Measurements from ENCODE around the gene FAM20A.

The FAM20A gene

DNA sequence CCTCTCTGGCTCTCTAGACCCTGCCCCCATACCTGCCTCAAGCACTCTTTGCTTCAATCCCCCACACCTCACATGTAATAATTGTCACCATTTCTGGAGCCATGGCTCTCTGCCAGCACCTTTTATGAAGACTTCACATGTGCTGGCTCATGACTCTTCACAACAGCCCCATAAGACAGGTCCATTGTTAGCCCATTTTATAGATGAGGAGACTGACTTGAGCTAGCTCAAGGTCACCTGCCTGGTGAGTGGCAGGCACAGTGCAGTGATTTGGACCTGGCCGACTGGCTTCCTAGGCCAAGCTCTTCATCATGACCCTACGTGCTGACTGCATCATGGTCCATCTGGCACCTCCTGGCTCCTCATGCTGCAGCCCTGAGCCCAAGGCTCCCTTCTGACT, 25.0 kb downstream of the FAM20A start:
- H3K4me3 ChIP-seq (ENCODE audit: low read depth, low read length), result no peak overlapping the region
- DNase-seq, result no peak
- no peaks in the 10 kb centered on the region for H3K9me3 ChIP-seq (ENCODE audit: severe bottlenecking)
- no peaks in the 10 kb centered on the region for H3K36me3 ChIP-seq
- H3K27me3 ChIP-seq (ENCODE audit: insufficient read depth, low read depth, severe bottlenecking), result no peaks in the 10 kb centered on the region
- H3K27ac ChIP-seq, result no peak overlapping the region
- TF ChIP-seq, protein P1, sequence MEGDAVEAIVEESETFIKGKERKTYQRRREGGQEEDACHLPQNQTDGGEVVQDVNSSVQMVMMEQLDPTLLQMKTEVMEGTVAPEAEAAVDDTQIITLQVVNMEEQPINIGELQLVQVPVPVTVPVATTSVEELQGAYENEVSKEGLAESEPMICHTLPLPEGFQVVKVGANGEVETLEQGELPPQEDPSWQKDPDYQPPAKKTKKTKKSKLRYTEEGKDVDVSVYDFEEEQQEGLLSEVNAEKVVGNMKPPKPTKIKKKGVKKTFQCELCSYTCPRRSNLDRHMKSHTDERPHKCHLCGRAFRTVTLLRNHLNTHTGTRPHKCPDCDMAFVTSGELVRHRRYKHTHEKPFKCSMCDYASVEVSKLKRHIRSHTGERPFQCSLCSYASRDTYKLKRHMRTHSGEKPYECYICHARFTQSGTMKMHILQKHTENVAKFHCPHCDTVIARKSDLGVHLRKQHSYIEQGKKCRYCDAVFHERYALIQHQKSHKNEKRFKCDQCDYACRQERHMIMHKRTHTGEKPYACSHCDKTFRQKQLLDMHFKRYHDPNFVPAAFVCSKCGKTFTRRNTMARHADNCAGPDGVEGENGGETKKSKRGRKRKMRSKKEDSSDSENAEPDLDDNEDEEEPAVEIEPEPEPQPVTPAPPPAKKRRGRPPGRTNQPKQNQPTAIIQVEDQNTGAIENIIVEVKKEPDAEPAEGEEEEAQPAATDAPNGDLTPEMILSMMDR (IDR thresholded peaks at IDR 0.05; ENCODE audit: low read depth, low read length), result no peak

GRCh38 chr17:68573338-68573737, 27.8 kb downstream of the FAM20A start:
- Histone ChIP-seq H3K4me3 (ENCODE audit: low read depth, low read length) (no peak overlapping the region), H3K36me3 (no peaks in the 10 kb centered on the region)
- TF ChIP-seq, protein P1 (IDR thresholded peaks at IDR 0.05; ENCODE audit: low read depth, low read length), result no peak

GRCh38 chr17:68572138-68572842, 28.9 kb downstream of the FAM20A start:
- DNase-seq, result no peak
- Histone ChIP-seq H3K27ac (no peak overlapping the region), H3K27me3 (ENCODE audit: insufficient read depth, low read depth, severe bottlenecking) (no peaks in the 10 kb centered on the region), H3K9me3 (ENCODE audit: severe bottlenecking) (no peaks in the 10 kb centered on the region), H3K36me3 (no peaks in the 10 kb centered on the region), H3K4me3 (ENCODE audit: low read depth, low read length) (no peak overlapping the region)
- TF ChIP-seq, protein P1 (IDR thresholded peaks at IDR 0.05; ENCODE audit: low read depth, low read length), result no peak

More at GRCh38 chr17:68573338-68573737, 27.8 kb downstream of the FAM20A start:
- Histone ChIP-seq H3K9me3 (ENCODE audit: severe bottlenecking) (no peaks in the 10 kb centered on the region), H3K27ac (no peak overlapping the region), H3K27me3 (ENCODE audit: insufficient read depth, low read depth, severe bottlenecking) (no peaks in the 10 kb centered on the region)
- no peak for DNase-seq

- Histone ChIP-seq H3K27ac (no peak overlapping the region), H3K4me3 (ENCODE audit: low read depth, low read length) (no peak overlapping the region), H3K9me3 (ENCODE audit: severe bottlenecking) (no peaks in the 10 kb centered on the region), H3K36me3 (no peaks in the 10 kb centered on the region), H3K27me3 (ENCODE audit: insufficient read depth, low read depth, severe bottlenecking) (no peaks in the 10 kb centered on the region)
- TF ChIP-seq, protein P1 (IDR thresholded peaks at IDR 0.05; ENCODE audit: low read depth, low read length), result no peak
- no peak for DNase-seq
These were observed 30.6 kb downstream of the FAM20A start for GRCh38 chr17:68570526-68570925.

- DNase-seq, result no peak
- Histone ChIP-seq H3K4me3 (ENCODE audit: low read depth, low read length) (no peak overlapping the region), H3K27me3 (ENCODE audit: insufficient read depth, low read depth, severe bottlenecking) (no peaks in the 10 kb centered on the region), H3K36me3 (no peaks in the 10 kb centered on the region), H3K9me3 (ENCODE audit: severe bottlenecking) (no peaks in the 10 kb centered on the region), H3K27ac (no peak overlapping the region)
- TF ChIP-seq, protein P1 (IDR thresholded peaks at IDR 0.05; ENCODE audit: low read depth, low read length), result no peak
These were observed 31.8 kb downstream of the FAM20A start for GRCh38 chr17:68569346-68569745.

DNA sequence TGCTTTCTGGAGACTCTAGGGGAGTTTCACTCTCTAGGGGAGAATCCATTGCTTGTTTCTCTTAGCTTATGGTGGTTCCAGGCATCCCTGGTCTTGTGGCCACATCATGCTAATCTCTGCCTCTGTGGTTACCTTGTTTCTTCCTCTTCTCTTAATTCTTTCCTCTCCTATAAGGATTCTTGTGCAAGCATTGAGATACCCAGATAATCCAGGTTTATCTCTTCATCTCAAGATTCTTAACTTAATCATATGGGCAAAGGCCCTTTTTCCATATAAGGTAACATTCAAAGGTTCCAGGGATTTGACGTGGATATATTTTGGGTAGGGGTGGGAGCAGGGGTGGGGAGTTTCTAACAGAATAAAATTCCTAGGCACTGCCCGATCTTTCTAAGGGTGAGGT, 32.6 kb downstream of the FAM20A start:
- Histone ChIP-seq H3K9me3 (ENCODE audit: severe bottlenecking) (no peaks in the 10 kb centered on the region), H3K36me3 (no peaks in the 10 kb centered on the region), H3K27ac (no peak overlapping the region), H3K4me3 (ENCODE audit: low read depth, low read length) (no peak overlapping the region), H3K27me3 (ENCODE audit: insufficient read depth, low read depth, severe bottlenecking) (no peaks in the 10 kb centered on the region)
- DNase-seq, result no peak
- TF ChIP-seq, protein P1 (IDR thresholded peaks at IDR 0.05; ENCODE audit: low read depth, low read length), result no peak

Data from WERI-Rb-1 (cell line).